RWPE2 (cell line): Measurements from ENCODE around the gene LRRC45.
A peak's percentile ranks its signal among the peaks of the same experiment; 100 is the strongest.

Source experiments
- ATAC-seq: fragments of 200-7000 bp; cut with Tn5 transposase; 3 replicates; pipeline ENCODE4 v1.9.1; 2021; ENCODE audit warnings: low read depth
- DNase-seq: peaks from one replicate; pipeline ENCODE4 v3.0.0-alpha.2; 2020; ENCODE audit warnings: low spot score
- H3K27ac ChIP-seq: fragments of 450-650 bp; 2 replicates; pipeline ENCODE4 v1.5.1; 2017; ENCODE audit warnings: mild to moderate bottlenecking; ENCODE audit not compliant: poor library complexity, severe bottlenecking
- H3K27me3 ChIP-seq: fragments of 250-450 bp; sonication (Bioruptor Pico); 2 replicates; pipeline ENCODE4 v1.5.1; 2021; ENCODE audit warnings: mild to moderate bottlenecking, moderate library complexity; ENCODE audit not compliant: insufficient read depth, poor library complexity, severe bottlenecking
- H3K36me3 ChIP-seq: fragments of 250-450 bp; sonication (Bioruptor Pico); 2 replicates; pipeline ENCODE4 v1.5.1; 2020; ENCODE audit warnings: low read depth, mild to moderate bottlenecking, moderate library complexity
- H3K4me1 ChIP-seq: fragments of 250-450 bp; sonication (Bioruptor Pico); 2 replicates; pipeline ENCODE4 v1.5.1; 2021; ENCODE audit warnings: mild to moderate bottlenecking, moderate library complexity; ENCODE audit not compliant: insufficient read depth, poor library complexity, severe bottlenecking
- H3K4me3 ChIP-seq: fragments of 250-450 bp; sonication (Bioruptor Pico); 2 replicates; pipeline ENCODE4 v1.5.1; 2021; ENCODE audit warnings: mild to moderate bottlenecking, moderate library complexity; ENCODE audit not compliant: severe bottlenecking
- H3K9me3 ChIP-seq: fragments of 250-450 bp; sonication (Bioruptor Pico); 2 replicates; pipeline ENCODE4 v1.5.1; 2021; ENCODE audit warnings: mild to moderate bottlenecking, moderate library complexity; ENCODE audit not compliant: severe bottlenecking
- TF ChIP-seq, protein P1 (sequence below): fragments of 450-650 bp; IDR thresholded peaks from one replicate; pipeline ENCODE4 v1.5.1; 2017; ENCODE audit warnings: mild to moderate bottlenecking, moderate library complexity; ENCODE audit not compliant: poor library complexity, severe bottlenecking

LRRC45 gene

DNA sequence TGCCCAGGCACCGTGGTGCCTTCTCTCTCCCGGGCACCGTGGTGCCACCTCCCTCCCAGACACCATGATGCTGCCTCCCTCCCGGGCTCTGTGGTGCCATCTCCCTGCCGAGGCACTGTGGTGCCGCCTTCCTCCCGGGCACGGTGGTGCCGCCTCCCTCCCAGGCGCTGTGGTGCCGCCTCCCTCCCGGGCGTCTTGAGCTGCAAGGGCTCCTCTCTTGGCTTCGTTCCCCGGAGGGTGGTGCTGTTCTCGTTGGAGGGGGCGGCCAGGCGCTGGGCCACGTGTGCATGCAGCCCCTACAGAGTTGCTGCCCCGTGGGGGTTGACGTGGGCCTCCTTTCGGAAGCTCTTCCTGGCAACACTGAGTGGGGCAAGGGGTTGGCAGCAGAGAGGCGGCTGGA lies 8.7 kb upstream of the LRRC45 start:
- Histone ChIP-seq H3K4me3 (no peak overlapping the region), H3K4me1 (no peaks in the 10 kb centered on the region), H3K27me3 (no peaks in the 10 kb centered on the region), H3K27ac (no peak overlapping the region), H3K9me3 (no peaks in the 10 kb centered on the region), H3K36me3 (0 out of 2 replicates have a peak, but pooled peaks cover 9% of the 10 kb centered on the region)
- TF ChIP-seq, protein P1, sequence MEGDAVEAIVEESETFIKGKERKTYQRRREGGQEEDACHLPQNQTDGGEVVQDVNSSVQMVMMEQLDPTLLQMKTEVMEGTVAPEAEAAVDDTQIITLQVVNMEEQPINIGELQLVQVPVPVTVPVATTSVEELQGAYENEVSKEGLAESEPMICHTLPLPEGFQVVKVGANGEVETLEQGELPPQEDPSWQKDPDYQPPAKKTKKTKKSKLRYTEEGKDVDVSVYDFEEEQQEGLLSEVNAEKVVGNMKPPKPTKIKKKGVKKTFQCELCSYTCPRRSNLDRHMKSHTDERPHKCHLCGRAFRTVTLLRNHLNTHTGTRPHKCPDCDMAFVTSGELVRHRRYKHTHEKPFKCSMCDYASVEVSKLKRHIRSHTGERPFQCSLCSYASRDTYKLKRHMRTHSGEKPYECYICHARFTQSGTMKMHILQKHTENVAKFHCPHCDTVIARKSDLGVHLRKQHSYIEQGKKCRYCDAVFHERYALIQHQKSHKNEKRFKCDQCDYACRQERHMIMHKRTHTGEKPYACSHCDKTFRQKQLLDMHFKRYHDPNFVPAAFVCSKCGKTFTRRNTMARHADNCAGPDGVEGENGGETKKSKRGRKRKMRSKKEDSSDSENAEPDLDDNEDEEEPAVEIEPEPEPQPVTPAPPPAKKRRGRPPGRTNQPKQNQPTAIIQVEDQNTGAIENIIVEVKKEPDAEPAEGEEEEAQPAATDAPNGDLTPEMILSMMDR, result peak; percentile 11
- DNase-seq (no peak), ATAC-seq (peak; percentile 40)

DNA sequence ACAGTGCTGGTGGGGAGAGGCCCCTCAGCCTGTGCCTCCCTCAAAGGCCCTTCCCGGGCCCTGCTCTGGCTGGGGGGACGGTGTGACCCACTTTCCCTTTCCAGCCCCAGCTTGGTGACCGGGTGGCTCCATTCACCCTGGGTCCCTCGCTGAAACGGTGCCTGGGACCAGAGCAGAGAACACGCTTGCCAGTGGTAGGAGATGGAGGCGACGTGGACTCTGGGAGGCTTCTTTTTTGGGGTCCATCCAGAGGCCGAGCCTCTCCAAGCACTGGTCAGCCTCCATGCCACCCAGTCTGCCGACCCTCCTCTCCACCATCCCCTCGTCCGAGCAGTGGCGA lies 8.2 kb upstream of the LRRC45 start:
- 0 out of 2 replicates have a peak, but pooled peaks cover 9% of the 10 kb centered on the region for H3K36me3 ChIP-seq
- H3K4me1 ChIP-seq, result no peaks in the 10 kb centered on the region
- H3K4me3 ChIP-seq, result no peak overlapping the region
- TF ChIP-seq, protein P1, result no peak
- H3K9me3 ChIP-seq, result no peaks in the 10 kb centered on the region
- no peaks in the 10 kb centered on the region for H3K27me3 ChIP-seq
- DNase-seq (no peak), ATAC-seq (no peak)
- H3K27ac ChIP-seq, result no peak overlapping the region

DNA sequence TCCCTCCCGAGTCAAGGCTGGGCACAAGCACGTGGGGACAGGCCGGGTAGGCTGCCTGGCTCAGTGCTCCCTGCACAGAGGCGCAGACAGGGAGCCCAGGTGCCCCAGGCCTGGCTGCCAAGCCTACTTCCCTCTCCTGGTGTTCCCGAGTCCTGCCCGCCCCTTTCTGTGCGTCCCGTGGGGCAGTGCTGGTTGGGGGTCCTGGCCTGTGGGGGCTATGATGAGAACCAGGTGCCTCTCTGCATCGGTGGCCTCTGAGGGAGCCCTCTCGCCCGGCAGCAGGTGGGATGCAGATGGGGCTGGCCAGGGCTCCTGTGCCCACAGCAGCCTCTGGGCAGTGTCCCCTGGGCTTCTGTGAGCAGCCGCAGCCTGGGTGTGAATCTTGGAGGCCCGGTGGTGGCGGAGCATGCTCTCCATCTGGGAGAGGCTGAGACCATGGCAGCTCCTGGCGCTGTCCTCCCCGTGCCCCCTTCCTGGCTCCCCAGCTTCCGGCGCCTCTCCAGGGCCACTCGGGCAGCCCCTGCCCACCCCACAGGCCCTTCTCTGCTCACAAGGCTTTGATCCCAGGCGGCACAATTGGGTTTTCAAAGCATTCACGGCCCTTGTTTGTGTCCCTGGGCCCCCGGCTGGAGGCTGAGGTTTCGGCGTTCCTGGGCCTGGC lies 7.7 kb upstream of the LRRC45 start:
- Histone ChIP-seq H3K4me1 (no peaks in the 10 kb centered on the region), H3K9me3 (no peaks in the 10 kb centered on the region), H3K36me3 (0 out of 2 replicates have a peak, but pooled peaks cover 9% of the 10 kb centered on the region), H3K27me3 (no peaks in the 10 kb centered on the region), H3K27ac (no peak overlapping the region), H3K4me3 (no peak overlapping the region)
- TF ChIP-seq, protein P1, result no peak
- ATAC-seq (no peak), DNase-seq (no peak)

DNA sequence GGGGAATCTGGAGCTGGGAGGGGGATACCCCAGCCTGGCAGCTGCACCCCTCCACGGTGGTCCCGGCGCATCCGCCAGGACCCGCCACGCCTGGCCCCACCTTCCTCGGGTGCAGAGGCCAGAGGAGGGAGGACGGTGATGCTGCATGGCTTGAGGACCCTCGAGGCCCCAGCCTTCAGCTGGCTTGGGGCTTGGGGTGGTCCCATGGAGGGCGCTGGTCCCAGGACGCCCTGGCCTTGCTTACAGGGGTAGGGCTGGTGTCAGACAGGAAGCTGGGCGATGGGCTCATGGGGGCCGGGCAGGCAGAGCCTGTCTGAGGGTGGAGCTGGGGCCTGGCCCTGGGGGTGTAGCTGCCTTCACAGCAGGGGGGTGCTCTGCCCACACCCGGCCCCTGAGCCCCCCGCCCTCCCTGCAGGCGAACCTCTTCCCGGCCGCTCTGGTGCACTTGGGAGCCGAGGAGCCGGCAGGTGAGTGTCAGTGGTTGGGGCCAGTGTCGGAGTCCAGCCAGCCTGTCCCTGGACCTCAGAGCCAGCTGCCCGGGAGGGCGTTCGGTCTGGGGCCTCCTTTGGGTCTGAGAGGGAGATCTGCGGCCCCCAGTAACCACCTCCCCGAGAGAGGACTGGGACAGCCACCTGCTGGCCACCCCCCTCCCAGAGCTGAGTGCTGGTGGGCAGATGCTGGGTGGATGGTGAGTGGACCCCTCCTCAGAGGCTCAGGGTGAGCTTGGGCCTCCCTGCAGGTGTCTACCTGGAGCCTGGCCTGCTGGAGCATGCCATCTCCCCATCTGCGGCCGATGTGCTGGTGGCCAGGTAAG lies 6.8 kb upstream of the LRRC45 start:
- Histone ChIP-seq H3K4me1 (no peaks in the 10 kb centered on the region), H3K36me3 (0 out of 2 replicates have a peak, but pooled peaks cover 9% of the 10 kb centered on the region), H3K9me3 (no peaks in the 10 kb centered on the region), H3K27me3 (no peaks in the 10 kb centered on the region), H3K4me3 (no peak overlapping the region), H3K27ac (no peak overlapping the region)
- TF ChIP-seq, protein P1, result no peak
- no peak for ATAC-seq
- no peak for DNase-seq
